Activated B cell treated with CpG ODN at 0.5 μM for 24 hours (primary cell): Measurements from ENCODE around the gene GPR62. TPM values are rescaled to one million over a fixed set of nuclear protein-coding genes. Genes with fewer than 3 reads are reported as not detected.

Experiments used
- ATAC-seq: fragments of 200-7000 bp; cut with Tn5 transposase; one replicate; pipeline ENCODE4 v1.10.0; 2021; ENCODE audit warnings: low read depth, mild to moderate bottlenecking, moderate library complexity
- CTCF ChIA-PET: fragments of 350-600 bp; sonication (Branson Sonifier 250); formaldehyde crosslinking; loops from one replicate; lab custom pipeline; 2021; ENCODE audit warnings: antibody characterized with exemption; lab: Charles Lee
- POLR2A ChIA-PET: fragments of 350-600 bp; sonication (Branson Sonifier 250); formaldehyde crosslinking; loops from one replicate; lab custom pipeline; 2021; ENCODE audit warnings: antibody characterized with exemption; lab: Charles Lee
- DNase-seq: peaks from one replicate; pipeline ENCODE4 v3.0.0; 2022
- H3K27ac Mint-ChIP-seq: one replicate; pipeline ENCODE4 v1.8.0; 2020; ENCODE audit warnings: mixed read lengths
- H3K27me3 Mint-ChIP-seq: one replicate; pipeline ENCODE4 v1.8.0; 2021; ENCODE audit warnings: mixed read lengths
- H3K36me3 Mint-ChIP-seq: one replicate; pipeline ENCODE4 v1.8.0; 2021; ENCODE audit warnings: low read depth, mixed read lengths
- H3K4me1 Mint-ChIP-seq: one replicate; pipeline ENCODE4 v1.8.0; 2021; ENCODE audit warnings: mixed read lengths
- H3K4me3 Mint-ChIP-seq: one replicate; pipeline ENCODE4 v1.8.0; 2020; ENCODE audit warnings: mild to moderate bottlenecking, mixed read lengths
- H3K9me3 Mint-ChIP-seq: one replicate; pipeline ENCODE4 v1.8.0; 2020; ENCODE audit warnings: mixed read lengths
- intact Hi-C: fragments of 100-400 bp; cut with micrococcal nuclease; formaldehyde crosslinking; loops from one replicate; pipeline ENCODE4 v1.15.1; 2024
- total RNA-seq: library from RNA; stranded (reverse); gene quantifications from 2 replicates; pipeline ENCODE4 v1.2.3, GENCODE V29; 2022
- TF ChIP-seq, protein P1 (sequence below): fragments of 200-600 bp; IDR thresholded peaks from one replicate; pipeline ENCODE4 v1.8.0; 2022; ENCODE audit warnings: antibody characterized with exemption, mild to moderate bottlenecking

Gene GPR62
- total RNA-seq, 1 donor from 2014 or later = not detected

DNA sequence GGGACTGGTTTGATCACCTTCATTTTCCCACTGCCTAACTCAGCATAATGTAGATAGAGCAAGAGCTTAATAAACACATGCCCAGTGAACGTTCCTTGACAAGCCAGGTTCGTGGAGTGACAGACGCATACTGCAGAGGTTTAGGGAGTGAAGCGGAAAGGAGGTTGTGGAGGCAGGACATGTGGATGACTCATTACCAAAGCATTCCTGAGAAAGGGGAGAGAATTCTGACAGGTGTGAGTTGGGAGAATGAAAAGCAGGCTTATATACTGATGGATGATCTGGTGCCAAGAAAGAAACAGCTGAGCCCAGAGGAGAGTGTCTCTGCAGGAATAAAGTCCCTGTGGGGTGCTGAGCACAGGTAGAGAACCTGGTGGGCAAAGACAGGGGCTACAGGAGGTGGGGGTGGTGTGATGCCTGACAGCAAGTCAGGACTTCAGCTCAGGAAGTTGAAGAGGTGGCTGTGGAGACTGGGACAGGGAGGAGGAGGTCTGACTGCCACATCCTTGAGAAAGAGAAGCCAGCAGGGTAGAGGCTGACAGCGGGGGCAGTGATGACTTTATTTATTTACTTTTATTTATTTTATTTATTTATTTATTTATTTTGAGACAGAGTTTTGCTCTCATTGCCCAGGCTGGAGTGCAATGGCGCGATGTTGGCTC is 42.9 kb downstream of the GPR62 start:
- POLR2A ChIA-PET = interaction anchor here (0.6 to 1.0 kb wide), 4 partner anchors 24 to 228 kb away, joined by 3 to 5 read pairs (median 4); partner anchors contain the start of gene ABHD14A
- Mint-ChIP-seq H3K27ac (no peak overlapping the region), H3K4me1 (peaks cover 31% of the 10 kb centered on the region), H3K36me3 (peaks cover 28% of the 10 kb centered on the region), H3K4me3 (no peak overlapping the region), H3K27me3 (no peaks in the 10 kb centered on the region), H3K9me3 (no peaks in the 10 kb centered on the region)
- intact Hi-C loops = loop anchor here (5.0 kb wide), 1 partner anchor 689 kb away; the partner anchor contains the start of genes GNL3 and PBRM1
- no peak for ATAC-seq
- CTCF ChIA-PET = interaction anchor here (1.3 to 1.5 kb wide), 3 partner anchors 125 to 147 kb away, joined by 4 to 5 read pairs (median 4); no protein-coding TSS in a partner anchor
- TF ChIP-seq, protein P1, sequence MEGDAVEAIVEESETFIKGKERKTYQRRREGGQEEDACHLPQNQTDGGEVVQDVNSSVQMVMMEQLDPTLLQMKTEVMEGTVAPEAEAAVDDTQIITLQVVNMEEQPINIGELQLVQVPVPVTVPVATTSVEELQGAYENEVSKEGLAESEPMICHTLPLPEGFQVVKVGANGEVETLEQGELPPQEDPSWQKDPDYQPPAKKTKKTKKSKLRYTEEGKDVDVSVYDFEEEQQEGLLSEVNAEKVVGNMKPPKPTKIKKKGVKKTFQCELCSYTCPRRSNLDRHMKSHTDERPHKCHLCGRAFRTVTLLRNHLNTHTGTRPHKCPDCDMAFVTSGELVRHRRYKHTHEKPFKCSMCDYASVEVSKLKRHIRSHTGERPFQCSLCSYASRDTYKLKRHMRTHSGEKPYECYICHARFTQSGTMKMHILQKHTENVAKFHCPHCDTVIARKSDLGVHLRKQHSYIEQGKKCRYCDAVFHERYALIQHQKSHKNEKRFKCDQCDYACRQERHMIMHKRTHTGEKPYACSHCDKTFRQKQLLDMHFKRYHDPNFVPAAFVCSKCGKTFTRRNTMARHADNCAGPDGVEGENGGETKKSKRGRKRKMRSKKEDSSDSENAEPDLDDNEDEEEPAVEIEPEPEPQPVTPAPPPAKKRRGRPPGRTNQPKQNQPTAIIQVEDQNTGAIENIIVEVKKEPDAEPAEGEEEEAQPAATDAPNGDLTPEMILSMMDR = no peak
- no peak for DNase-seq

DNA sequence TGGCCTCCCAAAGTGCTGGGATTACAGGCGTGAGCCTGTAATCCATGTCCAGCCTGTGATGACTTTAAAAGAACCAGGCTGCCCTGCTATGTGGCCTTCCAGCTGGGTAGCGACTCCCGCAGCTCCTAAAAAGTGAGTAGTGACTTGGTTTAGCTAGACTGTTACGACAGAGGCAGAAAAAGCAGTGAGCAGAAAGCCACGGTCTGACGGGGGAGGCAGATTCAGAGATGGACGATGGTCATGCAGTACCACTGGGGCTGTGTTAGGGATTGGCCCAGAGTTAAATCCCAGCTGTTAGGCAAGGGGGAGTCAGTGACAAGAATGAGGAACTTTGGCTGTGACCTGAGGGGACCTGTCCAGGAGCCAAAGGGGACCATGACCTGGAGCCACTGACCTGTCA is 43.6 kb downstream of the GPR62 start:
- Mint-ChIP-seq H3K9me3 (no peaks in the 10 kb centered on the region), H3K4me1 (peaks cover 26% of the 10 kb centered on the region), H3K36me3 (peaks cover 21% of the 10 kb centered on the region), H3K27me3 (no peaks in the 10 kb centered on the region), H3K4me3 (no peak overlapping the region), H3K27ac (no peak overlapping the region)
- no peak for ATAC-seq
- POLR2A ChIA-PET = interaction anchor here (0.6 to 1.0 kb wide), 2 partner anchors 24 to 26 kb away, joined by 3 to 5 read pairs; partner anchors contain the start of gene ABHD14A
- TF ChIP-seq, protein P1 = no peak
- intact Hi-C loops = loop anchor here (5.0 kb wide), 1 partner anchor 689 kb away; the partner anchor contains the start of genes GNL3 and PBRM1
- DNase-seq = no peak
- CTCF ChIA-PET = interaction anchor here (1.3 to 1.5 kb wide), 3 partner anchors 124 to 146 kb away, joined by 4 to 5 read pairs (median 4); no protein-coding TSS in a partner anchor

DNA sequence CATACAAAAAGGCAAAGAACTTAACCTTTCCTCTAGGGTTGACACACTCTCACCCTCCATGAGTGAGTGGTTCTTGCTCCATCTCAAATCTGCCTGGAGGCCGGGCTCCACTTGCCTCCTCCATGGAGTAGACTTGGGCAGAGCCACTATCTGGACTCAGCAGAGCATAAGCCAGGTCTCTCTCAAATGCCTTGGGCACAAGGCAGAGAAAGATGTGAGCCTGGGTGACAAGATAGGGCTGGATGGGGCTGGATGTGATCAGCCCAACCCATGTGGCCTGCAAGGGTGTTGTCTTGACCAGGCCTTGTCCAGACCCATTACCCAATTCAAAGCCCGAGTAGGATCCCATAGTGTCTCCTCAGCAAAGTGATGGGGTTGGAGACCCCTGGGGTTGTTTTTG is 44.7 kb downstream of the GPR62 start:
- POLR2A ChIA-PET = no interaction called here
- no peak for DNase-seq
- no peaks in the 10 kb centered on the region for H3K9me3 Mint-ChIP-seq
- ATAC-seq = no peak
- peaks cover 15% of the 10 kb centered on the region for H3K4me1 Mint-ChIP-seq
- intact Hi-C loops = loop anchor here (2.0 to 5.0 kb wide), 4 partner anchors 222 to 687 kb away; partner anchors contain the start of genes GNL3, PBRM1 and WDR82
- H3K4me3 Mint-ChIP-seq = no peak overlapping the region
- TF ChIP-seq, protein P1 = no peak
- CTCF ChIA-PET = interaction anchor here (1.6 to 6.1 kb wide), 2 partner anchors 143 to 239 kb away, joined by 5 to 78 read pairs; partner anchors contain the start of gene TWF2
- H3K36me3 Mint-ChIP-seq = peaks cover 10% of the 10 kb centered on the region
- no peaks in the 10 kb centered on the region for H3K27me3 Mint-ChIP-seq
- H3K27ac Mint-ChIP-seq = no peak overlapping the region

DNA sequence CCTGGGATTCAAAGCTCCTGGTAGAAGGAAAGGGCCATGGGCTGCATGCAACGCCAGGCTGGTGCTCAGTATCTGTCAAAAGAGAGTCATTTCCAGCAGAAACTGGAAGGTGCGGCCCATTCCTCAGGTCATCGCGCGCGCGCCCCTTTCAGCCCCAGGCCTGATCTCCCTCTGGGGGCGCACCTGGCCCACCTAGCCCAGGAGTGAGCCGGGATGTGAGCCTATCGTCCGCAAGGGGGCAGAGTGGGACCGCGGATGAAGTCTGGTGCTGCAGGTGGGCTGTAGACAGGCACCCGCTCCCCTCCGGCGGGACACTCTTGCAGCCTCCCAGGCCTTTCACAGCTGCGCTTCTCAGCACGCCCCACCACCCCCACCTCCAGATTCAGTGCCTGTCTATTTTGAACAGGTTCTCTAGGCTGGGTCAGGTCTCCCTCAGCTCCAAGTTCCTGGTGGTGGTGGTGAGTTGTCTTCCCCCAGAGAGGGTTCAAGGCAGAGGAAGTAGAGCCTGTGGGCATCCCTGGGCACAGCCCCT is 46.3 kb downstream of the GPR62 start:
- H3K36me3 Mint-ChIP-seq = no peaks in the 10 kb centered on the region
- intact Hi-C loops = loop anchor here (1.0 to 5.0 kb wide), 8 partner anchors 56 to 445 kb away; partner anchors contain the start of genes PARP3 and WDR82
- H3K4me3 Mint-ChIP-seq = no peak overlapping the region
- H3K27ac Mint-ChIP-seq = no peak overlapping the region
- H3K27me3 Mint-ChIP-seq = peaks cover 2% of the 10 kb centered on the region
- ChIA-PET POLR2A (interaction anchor here (0.6 to 1.4 kb wide), 4 partner anchors 141 to 339 kb away, joined by 3 to 5 read pairs (median 3); no protein-coding TSS in a partner anchor), CTCF (interaction anchor here (0.7 to 6.1 kb wide), 16 partner anchors 10 to 237 kb away, joined by 3 to 78 read pairs (median 5); partner anchors contain the start of genes ACY1, DUSP7, PARP3 and POC1A)
- TF ChIP-seq, protein P1 = peak; percentile 56
- ATAC-seq (peak; percentile 99), DNase-seq (peak; percentile 85)
- H3K4me1 Mint-ChIP-seq = peaks cover 5% of the 10 kb centered on the region
- no peaks in the 10 kb centered on the region for H3K9me3 Mint-ChIP-seq
